Loucy (cell line): ENCODE measurements around the gene SORL1-AS1.
A peak's percentile ranks its signal among the peaks of the same experiment; 100 is the strongest.

ENCODE experiments used
- H2AFZ ChIP-seq: fragments of 200-600 bp; sonication (generic); 2 replicates; pipeline ENCODE4 v1.6.0; 2016; ENCODE audit warnings: antibody characterized with exemption, mild to moderate bottlenecking, low read length, moderate library complexity
- H3F3A ChIP-seq: fragments of 200-600 bp; 2 replicates; pipeline ENCODE4 v1.6.0; 2016; ENCODE audit warnings: antibody characterized with exemption, low read depth, mild to moderate bottlenecking
- H3K27me3 ChIP-seq: fragments of 200-600 bp; sonication (generic); 2 replicates; pipeline ENCODE4 v1.6.1; 2014; ENCODE audit warnings: low read length, mild to moderate bottlenecking; ENCODE audit not compliant: insufficient read depth, poor library complexity, severe bottlenecking
- H3K36me3 ChIP-seq: fragments of 200-600 bp; sonication (generic); 2 replicates; pipeline ENCODE4 v1.6.1; 2016; ENCODE audit warnings: low read length; ENCODE audit not compliant: insufficient read depth
- H3K4me1 ChIP-seq: fragments of 200-600 bp; sonication (generic); 2 replicates; pipeline ENCODE4 v1.5.1; 2014; ENCODE audit warnings: low read length, mild to moderate bottlenecking; ENCODE audit not compliant: insufficient read depth, poor library complexity, severe bottlenecking
- H3K4me2 ChIP-seq: fragments of 200-600 bp; sonication (generic); 2 replicates; pipeline ENCODE4 v1.6.0; 2014; ENCODE audit warnings: antibody characterized with exemption, low read length, low read depth, mild to moderate bottlenecking; ENCODE audit not compliant: poor library complexity, severe bottlenecking
- H3K4me3 ChIP-seq: fragments of 200-600 bp; sonication (generic); 2 replicates; pipeline ENCODE4 v1.5.1; 2014; ENCODE audit warnings: low read length, mild to moderate bottlenecking, mixed read lengths; ENCODE audit not compliant: poor library complexity, severe bottlenecking
- H3K79me2 ChIP-seq: fragments of 200-600 bp; sonication (generic); 2 replicates; pipeline ENCODE4 v1.6.1; 2014; ENCODE audit warnings: low read length; ENCODE audit not compliant: insufficient read depth
- H3K9ac ChIP-seq: fragments of 200-600 bp; sonication (generic); 2 replicates; pipeline ENCODE4 v1.6.0; 2014; ENCODE audit warnings: mild to moderate bottlenecking, low read depth, low read length, moderate library complexity; ENCODE audit not compliant: poor library complexity, severe bottlenecking
- H3K9me2 ChIP-seq: fragments of 200-600 bp; sonication (generic); replicated peaks from 2 replicates; pipeline ENCODE4 v1.6.1; 2016; ENCODE audit warnings: low read depth, low read length, mixed read lengths
- H3K9me3 ChIP-seq: fragments of 200-600 bp; sonication (generic); 2 replicates; pipeline ENCODE4 v1.6.1; 2014; ENCODE audit warnings: mild to moderate bottlenecking, antibody characterized with exemption, low read length, low read depth; ENCODE audit not compliant: insufficient read depth
- H4K20me1 ChIP-seq: fragments of 200-600 bp; sonication (generic); 2 replicates; pipeline ENCODE4 v1.6.0; 2014; ENCODE audit warnings: antibody characterized with exemption, low read length, mild to moderate bottlenecking; ENCODE audit not compliant: insufficient read depth, poor library complexity, severe bottlenecking
- CTCF ChIP-seq: fragments of 200-600 bp; sonication (generic); conservative IDR thresholded peaks from 2 replicates; pipeline ENCODE4 v1.5.1; 2014; ENCODE audit warnings: mild to moderate bottlenecking, antibody characterized with exemption, low read length
- EZH2phosphoT487 ChIP-seq: fragments of 200-600 bp; IDR thresholded peaks from 2 replicates; pipeline ENCODE4 v1.6.1; 2018; ENCODE audit warnings: antibody characterized with exemption, mild to moderate bottlenecking, moderate library complexity, borderline replicate concordance

SORL1-AS1 gene

GRCh38 chr11:121443688-121444275 is 9.0 kb downstream of the SORL1-AS1 start:
- no peaks in the 10 kb centered on the region for H3K79me2 ChIP-seq
- no peaks in the 10 kb centered on the region for H4K20me1 ChIP-seq
- peaks cover 12% of the 10 kb centered on the region for H3K4me1 ChIP-seq
- no peak overlapping the region for H3K4me3 ChIP-seq
- H3K36me3 ChIP-seq, result no peaks in the 10 kb centered on the region
- H3K9me3 ChIP-seq, result no peaks in the 10 kb centered on the region
- TF ChIP-seq EZH2phosphoT487 (no peak), CTCF (no peak)
- H3K9me2 ChIP-seq, result no peaks in the 10 kb centered on the region
- H2AFZ ChIP-seq, result no peak overlapping the region
- H3F3A ChIP-seq, result no peaks in the 10 kb centered on the region
- H3K4me2 ChIP-seq, result no peak overlapping the region
- H3K27me3 ChIP-seq, result no peaks in the 10 kb centered on the region
- no peak overlapping the region for H3K9ac ChIP-seq

GRCh38 chr11:121441521-121441920 is 11.2 kb downstream of the SORL1-AS1 start:
- Histone ChIP-seq H3K4me3 (no peak overlapping the region), H3K9me2 (no peaks in the 10 kb centered on the region), H3F3A (no peaks in the 10 kb centered on the region), H4K20me1 (no peaks in the 10 kb centered on the region), H3K9me3 (no peaks in the 10 kb centered on the region), H3K36me3 (no peaks in the 10 kb centered on the region), H3K79me2 (no peaks in the 10 kb centered on the region), H3K4me2 (no peak overlapping the region), H3K27me3 (no peaks in the 10 kb centered on the region), H3K9ac (no peak overlapping the region), H2AFZ (0 out of 2 replicates have a peak overlapping the region, but pooled peaks have one; percentile 25), H3K4me1 (peaks cover 11% of the 10 kb centered on the region)
- TF ChIP-seq CTCF, result no peak
- no peak for TF ChIP-seq EZH2phosphoT487

GRCh38 chr11:121439759-121440158 is 13.0 kb downstream of the SORL1-AS1 start:
- no peak overlapping the region for H3K4me2 ChIP-seq
- H3K9me2 ChIP-seq, result no peaks in the 10 kb centered on the region
- H3K9ac ChIP-seq, result no peak overlapping the region
- no peaks in the 10 kb centered on the region for H3K9me3 ChIP-seq
- H3K27me3 ChIP-seq, result no peaks in the 10 kb centered on the region
- TF ChIP-seq EZH2phosphoT487, result no peak
- TF ChIP-seq CTCF, result no peak
- H4K20me1 ChIP-seq, result no peaks in the 10 kb centered on the region
- H3K4me3 ChIP-seq, result no peak overlapping the region
- H3F3A ChIP-seq, result no peaks in the 10 kb centered on the region
- no peaks in the 10 kb centered on the region for H3K36me3 ChIP-seq
- no peaks in the 10 kb centered on the region for H3K79me2 ChIP-seq
- H2AFZ ChIP-seq, result no peak overlapping the region
- H3K4me1 ChIP-seq, result peaks cover 9% of the 10 kb centered on the region
